SU-DHL-6 (cell line): Measurements from ENCODE around the gene GLIPR2.

ENCODE experiments used
- H2AFZ ChIP-seq: fragments of 200-600 bp; sonication (generic); 2 replicates; pipeline ENCODE4 v1.6.1; 2014; ENCODE audit warnings: low read depth, mild to moderate bottlenecking, moderate library complexity, mixed read lengths, antibody characterized with exemption, low read length; ENCODE audit not compliant: severe bottlenecking
- H3F3A ChIP-seq: fragments of 200-600 bp; shearing (Covaris generic); 2 replicates; pipeline ENCODE4 v1.6.0; 2016; ENCODE audit warnings: antibody characterized with exemption, mild to moderate bottlenecking; ENCODE audit not compliant: insufficient read depth
- H3K27ac ChIP-seq: fragments of 200-600 bp; sonication (generic); 2 replicates; pipeline ENCODE4 v1.5.1; 2016; ENCODE audit warnings: low read depth, mild to moderate bottlenecking, low read length, moderate library complexity, mixed read lengths
- H3K27me3 ChIP-seq: fragments of 200-600 bp; sonication (generic), shearing (Covaris generic); 2 replicates; pipeline ENCODE4 v1.6.0; 2014; ENCODE audit warnings: mild to moderate bottlenecking, low read length
- H3K36me3 ChIP-seq: fragments of 200-600 bp; sonication (generic); 2 replicates; pipeline ENCODE4 v1.6.1; 2014; ENCODE audit warnings: mild to moderate bottlenecking, low read length, mixed read lengths
- H3K4me2 ChIP-seq: fragments of 300-600, 200-600 bp; shearing (Covaris generic), sonication (generic); 2 replicates; pipeline ENCODE4 v1.6.0; 2014; ENCODE audit warnings: low read length, low read depth, mild to moderate bottlenecking; ENCODE audit not compliant: poor library complexity, severe bottlenecking
- H3K4me3 ChIP-seq: fragments of 200-600 bp; sonication (generic); 2 replicates; pipeline ENCODE4 v1.5.1; 2014; ENCODE audit warnings: antibody characterized with exemption, low read length, mild to moderate bottlenecking, mixed read lengths; ENCODE audit not compliant: insufficient read depth, poor library complexity, severe bottlenecking
- H3K79me2 ChIP-seq: fragments of 200-600 bp; sonication (generic); 2 replicates; pipeline ENCODE4 v1.6.1; 2014; ENCODE audit warnings: mild to moderate bottlenecking, low read length, moderate library complexity; ENCODE audit not compliant: insufficient read depth
- H3K9ac ChIP-seq: fragments of 200-600 bp; sonication (generic); 2 replicates; pipeline ENCODE4 v1.7.0; 2014; ENCODE audit warnings: mild to moderate bottlenecking, low read length
- H3K9me2 ChIP-seq: fragments of 200-600 bp; sonication (generic); replicated peaks from 2 replicates; pipeline ENCODE4 v1.6.1; 2014; ENCODE audit warnings: low read length; ENCODE audit not compliant: insufficient read depth
- H3K9me3 ChIP-seq: fragments of 200-600 bp; sonication (generic); 2 replicates; pipeline ENCODE4 v1.6.1; 2014; ENCODE audit warnings: low read length, mixed read lengths; ENCODE audit not compliant: insufficient read depth
- H4K20me1 ChIP-seq: fragments of 200-600 bp; sonication (generic); 2 replicates; pipeline ENCODE4 v1.6.1; 2014; ENCODE audit warnings: low read depth, mild to moderate bottlenecking, antibody characterized with exemption, low read length, moderate library complexity, mixed read lengths
- EZH2phosphoT487 ChIP-seq: fragments of 200-600 bp; sonication (generic), shearing (Covaris generic); conservative IDR thresholded peaks from 2 replicates; pipeline ENCODE4 v1.6.1; 2018; ENCODE audit warnings: mild to moderate bottlenecking, antibody characterized with exemption, low read length, moderate library complexity, mixed read lengths
- TF ChIP-seq, protein P1 (sequence below): fragments of 200-600 bp; sonication (generic); IDR thresholded peaks from one replicate; pipeline ENCODE4 v1.5.1; 2017; ENCODE audit warnings: antibody characterized with exemption, mild to moderate bottlenecking, low read length, moderate library complexity; ENCODE audit not compliant: insufficient read depth, poor library complexity, severe bottlenecking

The GLIPR2 gene

DNA sequence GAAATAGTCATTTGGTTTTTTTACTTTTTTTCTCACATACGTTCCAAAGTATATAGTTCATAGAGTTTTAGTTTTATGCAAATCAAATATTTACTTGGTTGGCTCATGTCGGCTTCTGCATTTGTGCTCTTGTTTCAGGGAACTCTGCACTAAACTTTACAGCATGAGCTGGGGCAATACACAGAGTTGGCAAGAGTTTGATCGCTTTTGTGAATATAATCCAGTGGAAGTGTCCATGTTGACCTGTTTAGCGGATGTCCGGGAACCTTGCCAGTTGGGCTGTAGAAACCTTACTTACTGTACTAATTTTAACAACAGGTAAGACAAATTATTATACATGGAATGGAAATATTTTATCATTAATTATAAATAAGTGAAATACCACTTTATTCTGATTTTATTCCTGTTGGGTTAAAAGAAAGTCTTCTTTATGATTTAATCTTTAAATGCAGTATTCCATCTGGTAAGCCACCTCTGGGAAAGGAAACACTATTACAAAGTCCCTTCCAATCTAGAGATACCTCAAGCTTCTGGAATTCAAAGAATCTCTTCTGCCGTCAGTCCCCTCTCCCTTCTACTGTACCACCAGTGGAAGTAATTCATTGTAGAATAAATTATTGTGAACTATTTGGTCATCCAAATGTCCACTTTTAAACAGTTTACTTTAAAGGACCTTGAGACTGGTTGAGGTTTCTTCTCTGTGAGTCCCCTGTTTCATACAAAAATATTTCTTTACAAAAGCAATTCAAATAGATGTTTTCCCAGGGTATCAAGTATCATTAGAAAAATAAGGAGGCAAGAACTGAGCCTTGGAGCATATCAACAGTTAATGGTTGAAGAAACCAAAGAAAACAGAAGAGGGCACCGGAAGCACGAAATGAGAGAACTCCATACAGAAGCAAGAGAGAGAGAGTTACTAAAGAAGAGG lies 45.2 kb upstream of the GLIPR2 start:
- H3K9me2 ChIP-seq, result no peaks in the 10 kb centered on the region
- no peaks in the 10 kb centered on the region for H3K27me3 ChIP-seq
- no peak overlapping the region for H3K27ac ChIP-seq
- no peak for TF ChIP-seq EZH2phosphoT487
- TF ChIP-seq, protein P1, sequence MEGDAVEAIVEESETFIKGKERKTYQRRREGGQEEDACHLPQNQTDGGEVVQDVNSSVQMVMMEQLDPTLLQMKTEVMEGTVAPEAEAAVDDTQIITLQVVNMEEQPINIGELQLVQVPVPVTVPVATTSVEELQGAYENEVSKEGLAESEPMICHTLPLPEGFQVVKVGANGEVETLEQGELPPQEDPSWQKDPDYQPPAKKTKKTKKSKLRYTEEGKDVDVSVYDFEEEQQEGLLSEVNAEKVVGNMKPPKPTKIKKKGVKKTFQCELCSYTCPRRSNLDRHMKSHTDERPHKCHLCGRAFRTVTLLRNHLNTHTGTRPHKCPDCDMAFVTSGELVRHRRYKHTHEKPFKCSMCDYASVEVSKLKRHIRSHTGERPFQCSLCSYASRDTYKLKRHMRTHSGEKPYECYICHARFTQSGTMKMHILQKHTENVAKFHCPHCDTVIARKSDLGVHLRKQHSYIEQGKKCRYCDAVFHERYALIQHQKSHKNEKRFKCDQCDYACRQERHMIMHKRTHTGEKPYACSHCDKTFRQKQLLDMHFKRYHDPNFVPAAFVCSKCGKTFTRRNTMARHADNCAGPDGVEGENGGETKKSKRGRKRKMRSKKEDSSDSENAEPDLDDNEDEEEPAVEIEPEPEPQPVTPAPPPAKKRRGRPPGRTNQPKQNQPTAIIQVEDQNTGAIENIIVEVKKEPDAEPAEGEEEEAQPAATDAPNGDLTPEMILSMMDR, result no peak
- H3K9me3 ChIP-seq, result no peaks in the 10 kb centered on the region
- H3K9ac ChIP-seq, result no peak overlapping the region
- no peak overlapping the region for H3K4me3 ChIP-seq
- H3K36me3 ChIP-seq, result no peaks in the 10 kb centered on the region
- H3K4me2 ChIP-seq, result no peak overlapping the region
- H2AFZ ChIP-seq, result no peak overlapping the region
- no peaks in the 10 kb centered on the region for H3K79me2 ChIP-seq
- no peaks in the 10 kb centered on the region for H3F3A ChIP-seq
- H4K20me1 ChIP-seq, result no peaks in the 10 kb centered on the region

DNA sequence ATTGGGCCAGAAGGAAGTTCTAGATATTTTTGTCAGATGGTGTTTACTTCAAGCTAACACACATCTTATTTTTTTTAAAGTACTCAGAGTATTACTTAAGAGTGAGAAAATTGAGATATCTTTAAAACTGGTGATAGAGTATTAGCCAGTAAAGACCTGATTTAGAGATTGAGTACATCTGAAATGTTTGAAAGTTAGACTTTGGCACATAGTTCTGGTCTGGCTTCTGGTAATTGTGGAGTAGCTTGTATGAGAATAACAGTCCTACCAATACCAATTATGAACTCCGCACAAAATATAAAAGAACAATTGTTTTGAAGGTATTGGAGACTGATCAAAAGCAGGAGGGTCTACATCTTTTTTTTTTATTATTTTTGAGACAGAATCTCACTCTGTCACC lies 44.5 kb upstream of the GLIPR2 start:
- no peaks in the 10 kb centered on the region for H3K36me3 ChIP-seq
- no peak overlapping the region for H2AFZ ChIP-seq
- H3K9me3 ChIP-seq, result no peaks in the 10 kb centered on the region
- H3F3A ChIP-seq, result no peaks in the 10 kb centered on the region
- no peaks in the 10 kb centered on the region for H3K79me2 ChIP-seq
- H3K27me3 ChIP-seq, result no peaks in the 10 kb centered on the region
- no peak overlapping the region for H3K4me3 ChIP-seq
- no peak overlapping the region for H3K27ac ChIP-seq
- H4K20me1 ChIP-seq, result no peaks in the 10 kb centered on the region
- TF ChIP-seq, protein P1, result no peak
- no peak for TF ChIP-seq EZH2phosphoT487
- no peak overlapping the region for H3K4me2 ChIP-seq
- H3K9me2 ChIP-seq, result no peaks in the 10 kb centered on the region
- no peak overlapping the region for H3K9ac ChIP-seq

DNA sequence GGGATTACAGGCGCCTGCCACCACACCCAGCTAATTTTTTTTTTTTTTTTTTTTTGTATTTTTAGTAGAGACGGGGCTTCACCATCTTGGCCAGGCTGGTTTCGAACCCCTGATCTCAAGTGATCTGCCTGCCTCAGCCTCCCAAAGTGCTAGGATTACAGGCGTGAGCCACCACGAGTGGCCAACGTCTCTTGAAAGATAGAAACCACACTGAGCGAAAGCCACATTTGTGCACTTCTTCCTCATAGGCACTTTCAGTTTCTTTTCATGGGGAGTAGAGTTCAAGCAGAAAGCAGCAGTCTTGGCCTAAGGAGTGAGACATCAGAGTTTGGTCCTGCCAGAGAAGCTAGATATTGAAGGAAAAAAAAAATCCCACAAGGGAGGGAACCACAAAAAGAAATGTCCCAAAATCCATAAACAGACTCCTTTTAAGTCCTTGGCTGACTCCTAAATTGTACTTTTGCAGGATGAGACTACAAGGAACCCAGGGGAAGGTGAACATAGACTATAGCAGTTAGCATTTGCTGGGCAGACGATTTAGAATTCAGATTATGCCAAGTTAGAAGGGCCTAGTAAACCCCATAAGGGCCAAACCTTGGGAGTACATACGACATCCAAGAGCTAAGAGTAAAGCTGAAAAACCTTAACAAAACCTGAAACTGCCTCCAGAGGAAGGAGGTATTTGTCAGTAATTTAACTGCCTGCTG lies 43.9 kb upstream of the GLIPR2 start:
- H3F3A ChIP-seq, result no peaks in the 10 kb centered on the region
- no peaks in the 10 kb centered on the region for H3K27me3 ChIP-seq
- no peak overlapping the region for H3K27ac ChIP-seq
- no peak for TF ChIP-seq EZH2phosphoT487
- TF ChIP-seq, protein P1, result no peak
- no peak overlapping the region for H3K9ac ChIP-seq
- no peaks in the 10 kb centered on the region for H3K9me3 ChIP-seq
- no peak overlapping the region for H3K4me3 ChIP-seq
- no peaks in the 10 kb centered on the region for H3K36me3 ChIP-seq
- no peak overlapping the region for H2AFZ ChIP-seq
- H3K9me2 ChIP-seq, result no peaks in the 10 kb centered on the region
- H4K20me1 ChIP-seq, result no peaks in the 10 kb centered on the region
- no peaks in the 10 kb centered on the region for H3K79me2 ChIP-seq
- no peak overlapping the region for H3K4me2 ChIP-seq
